Dedifferentiated amniotic fluid mesenchymal stem cell (primary cell): ENCODE measurements around the gene DCXR.
A peak's percentile ranks its signal among the peaks of the same experiment; 100 is the strongest.

Source experiments
- DNase-seq: peaks from one replicate; pipeline ENCODE4 v3.0.0-alpha.2; 2016; ENCODE audit errors: extremely low spot score

DCXR gene

DNA sequence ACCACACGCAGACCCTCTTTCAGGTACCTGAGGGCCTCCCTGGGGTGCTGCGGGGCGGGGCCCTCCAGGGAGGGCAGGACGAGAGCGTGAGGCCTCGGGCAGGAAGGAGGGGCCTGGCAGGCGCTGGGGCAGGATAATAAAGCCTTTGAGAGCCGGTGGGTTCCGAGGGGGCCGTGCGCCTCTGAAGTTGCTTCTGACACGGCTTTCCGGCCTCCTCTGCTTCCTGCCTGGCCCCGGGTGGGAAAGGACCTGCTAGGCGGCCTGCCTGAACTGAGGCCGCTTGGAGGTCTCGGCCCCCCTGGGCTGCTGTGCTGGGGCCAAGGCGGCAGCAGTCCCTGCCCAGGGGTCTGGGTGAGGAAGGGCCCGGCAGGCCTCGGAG is 25.2 kb downstream of the DCXR start:
- DNase-seq, result no peak

DNA sequence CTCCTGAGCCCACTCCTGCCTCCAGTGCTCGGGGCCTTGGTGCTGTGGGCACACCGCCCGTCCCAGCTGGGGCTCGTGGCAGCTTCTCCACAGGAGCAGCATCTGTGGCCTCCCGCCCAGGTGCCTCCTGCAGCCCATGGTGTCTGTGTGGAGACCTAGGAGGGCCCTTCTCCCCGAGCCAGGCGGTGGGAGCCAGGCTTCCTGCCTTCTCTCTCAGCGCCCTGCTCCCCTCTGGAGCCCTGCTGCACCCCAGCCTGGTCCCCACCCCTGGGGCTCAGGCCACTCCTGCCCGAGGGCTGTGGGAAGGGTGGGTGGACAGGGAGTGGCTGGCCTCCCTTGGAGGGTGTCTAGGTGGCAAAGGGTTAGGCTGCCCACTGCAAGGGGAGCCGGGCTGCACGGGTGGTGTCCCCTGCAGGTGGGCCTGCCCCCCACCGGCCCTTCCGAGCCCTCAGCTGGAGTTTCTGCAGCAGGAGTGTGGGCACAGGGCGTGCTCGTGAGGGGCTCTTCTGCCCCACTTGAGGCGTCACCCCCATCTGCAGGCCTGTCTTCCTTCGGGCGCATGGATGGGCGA is 25.8 kb downstream of the DCXR start:
- no peak for DNase-seq

DNA sequence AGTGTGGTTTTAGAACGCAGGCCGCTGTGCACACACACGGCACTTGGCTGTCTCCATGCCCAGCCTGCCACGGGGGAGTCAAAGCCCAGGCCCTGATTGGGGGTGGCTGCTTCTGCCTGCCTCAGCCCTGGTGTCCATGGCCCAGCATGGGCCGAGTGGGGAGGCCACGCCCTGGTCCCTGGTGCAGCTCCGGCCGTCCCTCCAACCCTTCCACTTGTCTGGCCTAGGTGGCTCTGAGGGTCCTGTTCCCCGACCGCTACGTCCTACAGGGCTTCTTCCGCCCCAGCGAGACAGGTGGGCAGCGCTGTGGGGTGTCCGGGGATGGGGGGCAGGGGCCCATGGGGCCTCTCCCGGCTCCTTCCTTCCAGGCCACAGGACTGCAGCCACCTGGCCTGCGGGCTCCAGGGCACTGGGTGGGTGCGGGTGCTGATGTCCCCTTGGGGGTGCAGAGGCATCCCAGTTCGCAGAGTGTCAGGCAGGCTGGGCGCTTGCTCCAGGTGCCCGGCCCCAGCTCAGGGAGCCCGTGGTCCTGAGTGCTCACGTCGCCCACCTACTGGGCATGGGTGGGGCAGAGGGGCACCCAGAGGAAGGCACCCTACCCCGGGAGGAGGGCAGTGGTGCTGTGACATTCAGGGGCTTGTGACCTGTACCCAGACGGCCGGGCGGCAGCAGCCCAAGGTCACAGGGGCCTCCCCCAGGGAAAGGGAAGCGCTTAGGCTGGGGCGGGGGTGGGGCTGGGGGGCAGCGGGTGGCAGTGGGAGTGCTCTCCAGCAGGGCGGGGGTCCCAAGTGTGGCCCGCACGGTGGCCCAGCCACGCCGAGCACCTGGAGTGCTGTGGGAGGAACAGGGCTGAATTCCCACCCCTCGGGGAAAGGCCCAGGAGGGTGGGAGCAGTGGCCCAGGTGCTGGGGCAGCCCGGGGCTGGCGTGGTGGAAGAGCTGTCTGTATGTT is 26.6 kb downstream of the DCXR start:
- no peak for DNase-seq

DNA sequence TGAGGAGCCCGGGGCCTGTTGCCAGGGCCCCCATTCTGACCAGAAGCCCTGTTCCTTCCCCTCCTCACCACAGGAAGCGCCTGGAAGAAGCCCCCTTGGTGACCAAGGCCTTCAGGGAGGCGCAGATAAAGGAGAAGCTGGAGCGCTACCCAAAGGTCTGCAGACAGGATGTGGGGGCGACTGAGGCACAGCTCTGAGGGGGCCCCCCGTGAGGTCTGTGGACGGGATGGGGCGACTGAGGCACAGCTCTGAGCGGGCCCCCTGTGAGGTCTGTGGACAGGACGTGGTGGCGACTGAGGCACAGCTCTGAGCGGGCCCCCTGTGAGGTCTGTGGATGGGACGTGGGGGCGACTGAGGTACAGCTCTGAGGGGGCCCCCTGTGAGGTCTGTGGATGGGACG is 28.1 kb downstream of the DCXR start:
- DNase-seq, result no peak

DNA sequence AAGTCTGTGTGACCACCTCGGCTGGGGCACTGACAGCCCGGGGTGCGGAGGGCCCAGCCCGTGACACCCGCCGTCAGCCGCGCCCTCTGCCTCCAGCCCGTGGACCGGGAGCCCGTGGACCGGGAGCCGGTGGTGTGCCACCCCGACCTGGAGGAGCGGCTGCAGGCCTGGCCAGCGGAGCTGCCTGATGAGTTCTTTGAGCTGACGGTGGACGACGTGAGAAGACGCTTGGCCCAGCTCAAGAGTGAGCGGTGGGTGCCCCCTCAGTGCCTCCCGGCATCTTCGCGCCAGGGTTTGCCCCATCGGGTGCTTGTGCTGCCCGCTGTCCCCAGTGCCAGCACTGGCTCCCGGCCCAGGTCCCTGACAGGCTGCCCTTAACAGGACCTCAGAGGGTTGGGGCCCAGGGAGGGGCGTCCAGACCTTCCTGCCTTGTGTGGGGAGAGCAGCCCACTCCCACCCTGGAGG is 28.5 kb downstream of the DCXR start:
- no peak for DNase-seq

DNA sequence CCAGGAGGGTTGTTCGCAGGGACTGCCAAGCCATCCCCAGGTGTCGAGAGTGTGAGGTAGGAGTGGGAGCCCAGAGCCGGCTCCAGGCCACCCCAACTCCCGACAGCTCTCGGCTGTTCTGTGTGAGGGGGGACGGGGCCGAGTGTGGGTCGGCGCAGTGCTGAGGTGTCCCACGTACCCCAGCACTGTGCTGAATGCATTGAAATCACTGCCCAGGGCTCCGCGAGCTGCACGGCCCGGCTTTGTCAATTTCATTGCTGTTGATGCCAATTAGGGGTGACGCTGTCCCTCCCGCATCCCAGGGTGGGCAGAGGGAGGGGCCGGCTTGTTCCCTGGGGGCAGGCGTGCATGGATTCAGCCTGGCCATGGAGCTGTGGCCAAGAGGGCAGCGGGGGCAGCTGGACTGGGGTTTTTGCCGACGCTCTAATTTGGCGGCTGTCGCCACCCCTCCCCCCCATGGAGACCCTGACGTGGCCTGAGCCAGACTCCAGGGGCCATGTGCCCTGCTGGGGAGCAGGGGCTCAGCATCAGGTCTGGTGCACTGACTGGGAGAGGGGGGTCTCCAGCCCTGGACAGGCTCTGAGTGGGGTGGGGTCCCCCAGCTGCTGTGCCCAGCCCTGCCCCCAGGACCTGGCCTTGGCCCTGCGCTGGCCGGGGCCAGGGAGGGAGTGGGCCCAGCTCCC is 29.1 kb downstream of the DCXR start:
- no peak for DNase-seq

DNA sequence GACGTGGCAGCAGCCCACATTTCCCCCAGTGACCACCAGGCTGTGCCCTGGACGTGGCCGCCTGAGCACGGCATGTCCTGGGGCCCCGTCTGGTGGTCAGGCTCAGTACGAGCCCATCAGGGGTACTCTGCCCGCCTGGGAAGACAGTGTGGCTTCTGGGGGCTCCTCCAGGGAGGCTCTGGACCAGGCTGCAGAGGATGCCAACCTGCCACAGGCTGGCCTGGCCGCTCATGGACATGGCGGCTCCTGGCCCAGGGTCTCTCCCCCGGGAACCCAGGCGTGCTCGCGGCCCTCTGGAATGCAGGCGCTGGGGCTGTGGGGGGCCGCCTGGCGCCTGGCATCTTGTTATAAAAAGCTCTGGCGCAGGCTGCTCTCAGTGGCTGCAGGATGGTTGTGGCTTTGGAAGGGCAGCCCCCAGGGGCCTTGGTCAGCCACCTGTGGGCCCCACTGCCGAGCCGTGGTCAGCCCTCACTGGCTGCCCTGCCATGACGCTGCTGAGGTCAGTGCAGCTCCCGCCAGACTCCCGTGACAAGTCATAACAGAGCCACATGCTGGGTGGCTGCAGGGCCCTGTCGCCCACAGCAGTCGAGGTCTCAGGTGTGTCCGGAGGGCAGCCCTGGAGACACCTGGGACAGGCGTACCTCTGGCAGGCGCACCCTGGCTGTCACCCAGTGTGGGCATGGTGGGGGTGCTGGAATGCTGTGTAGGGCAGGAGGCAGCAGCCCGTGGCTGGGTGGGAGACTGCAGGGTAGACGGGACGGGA is 29.8 kb downstream of the DCXR start:
- DNase-seq, result no peak

DNA sequence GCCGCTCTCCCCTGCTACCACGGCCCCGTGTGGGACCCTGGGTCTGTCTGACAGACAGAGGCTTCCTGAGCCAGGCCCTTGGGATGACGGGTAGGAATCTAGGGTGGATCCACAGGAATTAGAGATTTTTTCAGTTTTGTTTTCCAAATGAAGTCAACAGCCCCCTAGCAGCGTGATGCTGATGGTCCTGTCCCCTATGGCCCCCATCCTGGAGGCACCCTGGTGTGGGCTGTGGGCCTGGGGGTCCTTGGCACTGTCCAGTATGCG is 30.3 kb downstream of the DCXR start:
- no peak for DNase-seq

DNA sequence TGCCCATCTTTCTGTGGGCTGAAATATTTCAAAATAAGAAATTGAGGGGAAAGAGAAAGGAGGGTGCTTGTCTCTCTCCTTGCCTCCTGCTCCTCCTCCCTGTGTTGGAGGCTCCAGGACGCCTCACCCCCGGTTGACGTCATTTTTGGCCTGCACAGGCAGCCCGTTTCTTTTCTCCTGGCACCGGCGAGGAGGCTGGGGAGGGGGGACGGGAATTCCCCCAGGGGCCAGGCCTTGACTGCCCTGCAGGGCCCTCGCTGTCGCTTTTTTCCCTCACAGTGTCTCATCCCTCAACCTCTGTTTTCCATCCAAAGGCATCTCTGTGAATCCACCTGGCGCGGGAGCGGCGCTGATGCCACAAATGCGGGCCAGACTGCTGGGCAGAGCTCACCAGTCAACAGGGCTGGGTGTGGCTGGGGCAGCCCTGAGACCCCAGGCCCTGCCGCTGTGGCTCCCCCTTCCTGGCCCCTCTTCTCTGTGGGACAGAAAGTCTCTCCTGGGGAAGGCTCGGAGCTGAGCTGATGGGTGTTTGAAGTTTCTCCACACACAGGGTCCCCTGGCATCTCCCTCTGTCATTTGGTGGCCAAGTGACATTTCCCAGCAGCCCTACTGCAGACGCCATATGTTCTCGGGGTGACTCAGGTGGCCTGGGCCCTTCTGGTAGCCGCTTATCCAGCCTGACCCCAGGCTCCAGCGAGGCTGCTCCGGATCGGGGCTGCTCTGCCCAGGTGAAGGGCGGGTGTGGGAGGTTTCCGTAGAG is 30.8 kb downstream of the DCXR start:
- no peak for DNase-seq

DNA sequence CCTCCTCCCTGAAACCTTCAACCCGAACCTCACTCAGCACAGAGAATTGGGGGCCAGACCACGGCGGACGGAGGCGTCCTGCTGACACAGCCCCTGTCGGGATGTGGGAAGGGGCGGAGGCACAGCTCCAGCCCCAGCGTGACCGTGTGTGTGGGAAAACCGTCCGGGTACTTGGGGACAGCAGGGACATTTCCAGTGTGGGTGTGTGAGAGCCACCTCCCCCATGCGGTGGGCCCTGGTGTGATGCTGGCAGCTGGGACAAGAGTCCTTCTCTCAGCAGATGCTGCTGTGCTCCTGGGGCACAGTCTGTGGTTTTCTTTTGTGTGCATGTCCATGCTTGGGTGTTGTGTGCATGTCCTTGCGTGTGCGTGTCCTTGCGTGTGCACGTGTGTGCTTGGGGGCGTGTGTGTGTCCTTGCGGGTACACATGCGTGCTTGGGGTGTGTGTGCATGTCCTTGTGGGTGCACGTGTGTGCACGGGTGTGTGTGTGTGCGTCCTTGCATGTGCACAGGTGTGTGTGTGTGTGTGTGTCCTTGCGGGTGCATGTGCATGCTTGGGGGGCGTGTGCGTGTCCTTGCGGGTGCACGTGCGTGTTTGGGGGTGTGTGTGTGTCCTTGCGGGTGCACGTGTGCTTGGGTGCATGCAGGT is 31.7 kb downstream of the DCXR start:
- no peak for DNase-seq

DNA sequence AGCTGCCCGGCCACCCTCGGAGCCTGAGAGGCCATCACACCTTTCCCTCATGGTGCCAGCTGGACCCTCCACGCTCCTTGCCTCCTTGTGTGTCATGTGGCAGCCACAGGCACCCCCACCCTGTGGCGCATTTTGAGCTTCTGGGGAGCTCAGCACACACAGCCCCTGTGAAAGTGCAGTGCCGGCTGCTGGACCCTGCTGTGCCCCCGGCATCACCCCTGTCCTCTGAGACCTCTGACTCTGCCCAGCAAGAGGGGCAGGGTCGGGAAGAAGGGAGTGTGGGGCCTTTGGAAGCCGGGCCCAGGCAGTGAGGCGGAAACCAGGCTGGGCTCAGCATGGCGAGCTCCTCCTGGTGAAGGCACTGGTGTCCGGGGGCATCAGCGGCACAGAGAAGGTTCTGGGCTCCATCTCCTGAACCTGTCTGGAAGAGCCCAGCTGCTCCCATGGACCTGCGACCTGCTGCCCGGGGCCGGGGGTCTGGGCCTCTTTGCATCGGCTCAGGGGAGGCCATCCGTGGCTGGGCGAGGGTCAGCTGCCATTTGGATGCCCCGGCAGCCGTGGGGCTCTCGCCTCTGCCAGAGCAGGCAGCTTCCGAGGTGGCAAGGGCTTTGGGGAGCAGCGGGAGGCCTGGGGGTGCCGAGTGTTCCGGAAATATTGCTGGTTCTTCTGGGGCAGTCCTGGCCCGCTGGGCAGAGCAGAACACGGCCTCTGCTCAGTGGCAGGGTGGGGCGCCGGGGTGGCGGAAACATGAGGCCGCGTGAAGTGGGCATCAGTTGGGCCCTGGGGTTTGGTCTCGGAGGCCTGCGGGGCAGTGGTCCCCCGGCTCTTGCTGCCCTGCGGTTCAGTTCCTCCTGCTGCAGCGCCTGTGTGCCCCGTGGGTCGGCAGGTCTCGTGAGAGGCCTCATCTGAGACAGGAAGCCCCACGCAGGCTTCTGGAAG is 32.7 kb downstream of the DCXR start:
- no peak for DNase-seq

DNA sequence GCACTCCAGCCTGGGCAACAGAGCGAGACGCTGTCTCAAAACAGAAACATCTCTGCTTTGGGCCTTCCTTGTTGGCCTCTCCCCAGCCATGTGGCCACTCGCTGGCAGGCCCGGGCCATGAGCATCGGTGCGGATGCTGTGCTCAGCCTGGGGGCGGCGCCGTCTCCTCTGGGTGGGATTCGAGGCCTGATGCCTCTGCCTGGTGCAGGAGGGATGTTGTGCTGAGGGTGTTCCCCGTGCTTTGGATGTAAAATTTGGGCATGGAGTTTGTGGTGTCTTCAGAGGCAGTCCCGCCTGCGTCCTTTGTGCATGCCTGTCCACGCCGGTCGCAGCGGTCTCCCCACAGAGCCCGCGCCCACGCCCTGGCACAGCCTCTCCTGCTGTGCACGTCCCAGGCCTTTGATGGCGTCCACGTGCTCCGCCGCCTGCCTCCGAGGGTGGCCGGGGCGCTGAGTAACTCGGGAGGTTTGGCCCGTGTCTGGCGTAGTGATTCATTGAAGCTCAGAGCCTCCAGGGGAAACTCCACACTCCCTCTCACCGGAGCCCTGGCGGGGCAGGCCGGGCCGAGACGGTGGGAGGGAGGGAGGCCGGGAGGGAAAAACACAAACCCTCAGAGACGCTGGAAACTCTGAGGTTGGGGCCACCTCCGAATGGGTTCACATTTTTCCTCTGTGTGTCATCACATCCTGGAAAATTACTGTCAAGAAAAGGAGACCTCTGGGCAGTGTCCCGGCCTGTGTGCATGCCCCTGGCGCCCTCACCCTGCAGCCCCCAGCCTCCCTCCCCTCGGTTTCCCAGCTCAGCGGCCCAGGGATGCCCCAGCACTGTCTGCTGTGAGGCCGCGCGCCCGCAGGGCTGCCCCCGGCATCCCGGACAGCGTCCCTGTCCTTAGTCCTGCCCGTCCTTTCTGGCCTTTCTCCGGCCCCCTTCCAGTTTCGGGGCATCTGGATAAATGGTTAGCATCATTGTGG is 33.8 kb downstream of the DCXR start:
- peak; percentile 90 for DNase-seq

DNA sequence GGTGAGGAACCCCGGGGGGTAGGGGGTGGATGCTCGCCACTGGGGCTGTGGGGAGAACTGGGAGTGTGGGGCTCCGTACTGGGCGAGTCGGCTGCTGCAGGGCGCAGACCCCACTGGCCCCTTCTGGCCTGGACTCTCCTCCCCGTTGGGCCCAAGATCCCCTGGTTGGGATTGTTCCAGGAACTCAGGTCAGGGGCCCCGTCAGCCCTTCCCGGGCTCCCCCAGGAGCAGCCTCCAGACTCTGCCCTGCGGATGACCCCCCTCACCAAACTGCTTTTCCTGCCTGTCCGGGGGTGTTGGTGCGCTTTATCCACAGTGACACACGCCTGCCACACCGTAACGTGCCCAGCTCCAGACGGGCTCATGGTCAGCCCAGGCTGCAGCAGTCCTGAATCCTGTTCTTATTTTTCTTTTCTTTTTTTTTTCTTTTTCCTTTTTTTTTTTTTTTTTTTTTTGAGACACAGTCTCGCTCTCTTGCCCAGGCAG is 35.9 kb downstream of the DCXR start:
- no peak for DNase-seq

DNA sequence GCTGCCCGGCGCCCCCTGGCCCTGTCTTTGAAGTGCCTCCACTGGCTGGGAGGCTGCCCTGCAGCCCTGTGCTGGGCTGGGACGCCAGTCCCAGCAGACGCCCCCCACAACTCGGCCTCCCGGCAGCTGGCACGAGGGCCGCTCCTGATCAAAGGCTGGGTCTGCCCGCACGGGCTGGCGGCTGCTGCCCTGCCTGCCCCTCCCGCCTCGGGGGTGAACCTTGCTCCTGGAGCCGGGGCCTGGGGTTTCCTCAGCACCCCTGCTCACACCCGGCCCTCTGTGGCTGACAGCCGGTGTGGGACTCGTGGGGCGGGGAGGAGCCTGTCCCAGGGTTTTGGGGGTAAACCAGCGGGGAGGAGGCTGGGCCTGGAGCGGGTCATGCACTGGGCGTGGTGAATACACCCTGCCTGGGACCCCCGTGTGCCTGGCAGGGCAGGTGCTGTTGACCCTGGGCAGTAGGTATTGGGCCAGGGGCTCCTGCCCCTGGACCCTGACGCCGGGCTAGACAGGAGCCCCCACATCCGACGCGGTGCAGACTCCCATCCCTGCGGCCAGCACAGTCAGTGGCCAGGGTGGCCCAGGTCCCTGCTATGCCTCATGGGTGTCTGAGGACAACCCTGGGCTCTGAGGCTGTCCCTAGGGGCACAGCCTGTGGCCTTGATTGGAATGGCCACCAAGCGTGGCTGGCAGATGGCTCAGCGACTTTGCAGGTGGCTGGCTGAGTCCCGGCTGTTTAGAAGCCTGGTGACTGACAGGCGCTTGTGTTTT is 36.5 kb downstream of the DCXR start:
- DNase-seq, result no peak

DNA sequence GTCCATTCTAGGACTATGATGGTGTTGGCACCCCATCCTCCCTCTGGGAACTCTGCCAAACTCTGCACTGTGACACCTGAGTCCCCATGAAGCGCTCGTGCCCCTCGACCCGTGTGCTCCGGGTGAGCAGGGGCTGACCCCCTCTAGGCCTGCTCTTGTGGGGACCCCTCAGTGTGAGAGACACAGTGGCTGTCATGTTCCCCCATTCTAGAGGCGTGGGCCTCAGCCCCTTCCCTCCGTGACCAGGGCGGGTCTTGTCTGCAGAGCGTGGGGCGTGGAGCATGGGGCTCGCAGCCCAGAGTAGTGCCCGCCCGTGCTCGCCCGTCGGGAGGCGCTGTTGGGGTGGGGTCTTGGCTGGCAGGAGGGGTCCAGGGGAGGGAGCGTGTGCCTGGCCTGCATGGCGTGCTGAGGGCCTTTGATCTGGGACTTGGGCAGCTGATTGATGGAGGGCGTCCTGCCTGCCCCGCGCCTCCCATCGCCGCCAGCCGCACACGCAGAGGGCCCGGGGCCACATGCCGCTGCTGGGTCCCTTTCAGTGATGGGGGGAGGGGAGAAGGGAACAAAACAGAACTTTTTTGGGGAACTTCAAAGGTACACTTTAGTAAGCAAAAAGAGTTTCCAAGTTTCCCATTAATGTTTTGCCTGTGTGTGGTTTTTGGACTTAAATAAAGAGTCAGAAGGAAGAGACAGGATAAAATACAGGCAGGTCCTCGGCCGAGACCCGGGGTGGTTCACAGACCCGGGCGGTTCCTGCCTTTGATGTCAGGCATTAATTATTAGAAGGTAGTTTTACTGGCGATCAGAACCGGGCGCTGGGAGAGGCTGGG is 37.3 kb downstream of the DCXR start:
- no peak for DNase-seq

DNA sequence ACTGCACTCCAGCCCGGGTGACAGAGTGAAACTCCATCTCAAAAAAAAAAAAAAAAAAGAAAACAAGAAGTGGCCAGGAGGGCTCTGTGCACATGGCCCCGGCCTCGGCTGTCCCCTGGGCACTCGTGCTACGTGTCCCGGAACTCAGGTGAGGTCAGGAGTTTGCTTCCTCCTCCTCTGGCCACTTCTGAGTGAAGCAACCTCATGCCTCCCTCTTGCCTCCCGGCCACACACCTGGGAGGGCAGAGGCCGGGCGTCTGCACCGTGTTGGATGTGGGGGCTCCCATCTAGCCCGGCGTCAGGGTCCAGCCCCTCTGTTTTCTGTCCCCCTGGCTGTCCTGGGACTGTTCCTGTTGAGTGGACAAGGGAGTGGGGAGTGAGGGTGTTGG is 37.9 kb downstream of the DCXR start:
- DNase-seq, result no peak
